Peyer's patch (tissue), 4 donors: ENCODE data around the gene SPOCD1.

Experiments used
- CTCF ChIP-seq, 6 experiments: fragments of 450-650 bp in 4 of 6; fragments of 200-600 bp in 2 of 6; sonication (generic) in 1 of 6; IDR thresholded peaks; one replicate each; pipeline ENCODE4 v1.5.1; 2017 to 2019; ENCODE audit warnings: antibody characterized with exemption in 6 of 6, mild to moderate bottlenecking in 3 of 6, moderate library complexity in 1 of 6
- POLR2A ChIP-seq, 2 donors: fragments of 450-650 bp; IDR thresholded peaks; one replicate each; pipeline ENCODE4 v1.5.1; 2017; ENCODE audit warnings: antibody characterized with exemption in 2 of 2, mild to moderate bottlenecking in 2 of 2, moderate library complexity in 2 of 2

DNA sequence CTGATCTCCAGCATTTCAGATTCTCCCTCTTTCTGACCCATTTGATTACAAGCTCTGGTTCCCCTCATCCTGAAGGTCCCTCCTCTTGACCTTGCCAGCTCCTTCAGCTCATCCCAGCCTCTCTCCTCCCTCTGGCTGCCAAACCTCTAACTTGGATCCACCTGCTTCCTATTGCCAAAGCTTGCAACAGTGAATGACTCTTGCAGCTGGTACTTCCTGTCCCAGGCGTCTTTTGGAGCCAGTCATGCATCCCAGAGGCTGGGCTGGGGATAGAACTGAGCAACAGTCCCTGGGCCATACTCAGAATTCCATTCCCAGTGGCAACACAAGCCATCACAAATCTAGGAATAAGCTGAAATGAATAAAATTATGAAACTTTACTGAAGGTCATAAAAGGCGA lies 27.7 kb upstream of the SPOCD1 start:
- TF ChIP-seq POLR2A (IDR thresholded peaks at IDR 0.05) (no peak), CTCF (IDR thresholded peaks at IDR 0.05) (no peak)
